GM23338 (cell line): ENCODE measurements around the gene DEPDC1. TPM values are rescaled to one million over a fixed set of nuclear protein-coding genes. Genes with fewer than 3 reads are reported as not detected.

ENCODE experiments used
- ATAC-seq: fragments of 200-7000 bp; cut with Tn5 transposase; 3 replicates; pipeline ENCODE4 v1.9.1; 2020
- DNase-seq: peaks from one replicate; pipeline ENCODE4 v3.0.0-alpha.2; 2015; ENCODE audit warnings: low spot score
- H2AFZ ChIP-seq: fragments of 200-600 bp; sonication (generic); 2 replicates; pipeline ENCODE4 v1.8.0; 2016; ENCODE audit warnings: antibody characterized with exemption, mild to moderate bottlenecking, moderate library complexity
- H3F3A ChIP-seq: fragments of 200-600 bp; sonication (generic); replicated peaks from 2 replicates; pipeline ENCODE4 v1.8.0; 2017; ENCODE audit warnings: antibody characterized with exemption, mixed run types, low read depth
- H3K27ac ChIP-seq: fragments of 200-600 bp; sonication (generic); 2 replicates; pipeline ENCODE4 v1.6.1; 2016; ENCODE audit warnings: low read depth
- H3K27me3 ChIP-seq: fragments of 200-600 bp; sonication (generic); 2 replicates; pipeline ENCODE4 v1.8.0; 2016; ENCODE audit warnings: mild to moderate bottlenecking, mixed run types, moderate library complexity; ENCODE audit not compliant: insufficient read depth
- H3K36me3 ChIP-seq: fragments of 200-600 bp; sonication (generic); 2 replicates; pipeline ENCODE4 v1.8.0; 2016; ENCODE audit warnings: mild to moderate bottlenecking; ENCODE audit not compliant: insufficient read depth
- H3K4me1 ChIP-seq: fragments of 200-600 bp; sonication (generic); 2 replicates; pipeline ENCODE4 v1.8.0; 2016; ENCODE audit warnings: mild to moderate bottlenecking, moderate library complexity; ENCODE audit not compliant: insufficient read depth
- H3K4me2 ChIP-seq: fragments of 200-600 bp; sonication (generic); 2 replicates; pipeline ENCODE4 v1.7.1; 2017; ENCODE audit warnings: mixed run types
- H3K4me3 ChIP-seq: fragments of 200-600 bp; sonication (generic); 2 replicates; pipeline ENCODE4 v1.6.1; 2016; ENCODE audit warnings: mixed run types
- H3K79me2 ChIP-seq: fragments of 200-600 bp; sonication (generic); replicated peaks from 2 replicates; pipeline ENCODE4 v1.8.0; 2017; ENCODE audit warnings: mild to moderate bottlenecking; ENCODE audit not compliant: insufficient read depth
- H3K9me2 ChIP-seq: fragments of 200-600 bp; sonication (generic); 2 replicates; pipeline ENCODE4 v1.8.0; 2017; ENCODE audit not compliant: insufficient read depth
- H4K20me1 ChIP-seq: fragments of 200-600 bp; sonication (generic); replicated peaks from 2 replicates; pipeline ENCODE4 v1.8.0; 2017; ENCODE audit warnings: mild to moderate bottlenecking; ENCODE audit not compliant: insufficient read depth
- H3K27ac Mint-ChIP-seq: 2 replicates; pipeline ENCODE4 v1.8.0; 2020; ENCODE audit warnings: inconsistent platforms, mild to moderate bottlenecking, moderate library complexity, mixed read lengths
- H3K27me3 Mint-ChIP-seq: 3 replicates; pipeline ENCODE4 v1.8.0; 2022; ENCODE audit warnings: low read depth, mild to moderate bottlenecking, moderate library complexity, mixed read lengths, inconsistent platforms; ENCODE audit not compliant: insufficient read depth, poor library complexity
- H3K36me3 Mint-ChIP-seq: 3 replicates; pipeline ENCODE4 v1.8.0; 2021; ENCODE audit warnings: low read depth, mild to moderate bottlenecking, inconsistent platforms, moderate library complexity, mixed read lengths
- H3K4me1 Mint-ChIP-seq: 3 replicates; pipeline ENCODE4 v1.8.0; 2020; ENCODE audit warnings: mild to moderate bottlenecking, inconsistent platforms, mixed read lengths
- H3K4me3 Mint-ChIP-seq: 3 replicates; pipeline ENCODE4 v1.8.0; 2021; ENCODE audit warnings: moderate library complexity, mild to moderate bottlenecking, inconsistent platforms, mixed read lengths
- H3K9me3 Mint-ChIP-seq: 3 replicates; pipeline ENCODE4 v1.8.0; 2020; ENCODE audit warnings: moderate library complexity, mild to moderate bottlenecking, inconsistent platforms, mixed read lengths
- ETS1 ChIP-seq: IDR thresholded peaks from 2 replicates; pipeline ENCODE4 v1.6.1; 2016; ENCODE audit warnings: antibody characterized with exemption
- EZH2 ChIP-seq: fragments of 200-600 bp; sonication (generic); IDR thresholded peaks from one replicate; pipeline ENCODE4 v1.8.0; 2017; ENCODE audit warnings: antibody characterized with exemption, mild to moderate bottlenecking, low read depth; ENCODE audit not compliant: unreplicated experiment
- EZH2phosphoT487 ChIP-seq: fragments of 200-600 bp; sonication (generic); IDR thresholded peaks from one replicate; pipeline ENCODE4 v1.8.1; 2018; ENCODE audit warnings: antibody characterized with exemption; ENCODE audit not compliant: unreplicated experiment
- JUNB ChIP-seq: IDR thresholded peaks from one replicate; pipeline ENCODE4 v1.6.1; 2016; ENCODE audit warnings: antibody characterized with exemption; ENCODE audit not compliant: unreplicated experiment
- NANOG ChIP-seq: IDR thresholded peaks from 2 replicates; pipeline ENCODE4 v1.6.1; 2016; ENCODE audit warnings: antibody characterized with exemption, borderline replicate concordance
- POLR2AphosphoS5 ChIP-seq: IDR thresholded peaks from 2 replicates; pipeline ENCODE4 v1.6.1; 2016; ENCODE audit warnings: antibody characterized with exemption, low read depth
- ZNF114 ChIP-seq: fragments of 250-450 bp; sonication (Bioruptor Pico); IDR thresholded peaks from 2 replicates; pipeline ENCODE4 v1.5.0; 2020; ENCODE audit warnings: mild to moderate bottlenecking, moderate library complexity
- ZNF462 ChIP-seq: fragments of 250-450 bp; sonication (Bioruptor Pico); IDR thresholded peaks from 2 replicates; pipeline ENCODE4 v1.5.0; 2020; ENCODE audit warnings: mild to moderate bottlenecking, moderate library complexity
- polyA plus RNA-seq: library from polyadenylated mRNA; unstranded; fragments of >200 nt; fragmentation: Nextera tagmentation; extraction: Ambion mirVana; gene quantifications from 2 replicates; pipeline ENCODE4 v1.2.1, GENCODE V29; 2016
- total RNA-seq: library from RNA; depleted of rRNA; stranded (reverse); fragments of >200 nt; shearing (Covaris generic); gene quantifications from 2 replicates; pipeline ENCODE4 v1.2.3, GENCODE V29; 2014
- TF ChIP-seq, protein P1 (sequence below): IDR thresholded peaks from one replicate; pipeline ENCODE4 v1.6.1; 2018; ENCODE audit warnings: antibody characterized with exemption; ENCODE audit not compliant: unreplicated experiment

The DEPDC1 gene
- total and polyA plus RNA-seq, 2 experiments from 2014 or later = 30.0 to 42.9 TPM

GRCh38 chr1:68484618-68485017, 12.3 kb downstream of the DEPDC1 start (continued):
- TF ChIP-seq ZNF462 (CRISPR knock-in tag) = no peak

DNA sequence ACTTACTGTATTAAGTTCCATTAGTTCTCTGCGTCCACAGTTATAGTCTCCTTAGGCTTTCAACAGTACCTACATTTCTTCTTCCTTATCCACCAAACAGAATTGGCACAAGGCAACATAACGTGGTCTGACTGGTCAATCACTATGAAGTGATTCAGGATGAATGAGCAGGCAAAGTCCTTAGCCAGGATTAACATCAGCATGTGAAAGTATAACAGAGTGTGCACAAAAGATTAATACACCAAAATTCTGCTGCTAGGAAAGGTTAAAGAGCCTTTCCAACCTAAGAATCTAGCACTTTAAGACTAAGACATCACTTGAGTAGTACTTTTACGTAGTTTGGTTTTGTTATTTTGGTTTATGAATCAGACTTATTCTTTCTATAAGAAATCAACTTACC, 15.8 kb downstream of the DEPDC1 start:
- peaks cover 5% of the 10 kb centered on the region; the same call in 1 of the 2 replicates for H3K4me1 ChIP-seq
- ATAC-seq = no peak
- H3K36me3 ChIP-seq = peaks cover 73% of the 10 kb centered on the region
- TF ChIP-seq EZH2phosphoT487 (no peak), EZH2 (no peak), NANOG (no peak), JUNB (no peak), ZNF114 (CRISPR knock-in tag) (no peak), POLR2AphosphoS5 (no peak), ETS1 (no peak)
- TF ChIP-seq, protein P1, sequence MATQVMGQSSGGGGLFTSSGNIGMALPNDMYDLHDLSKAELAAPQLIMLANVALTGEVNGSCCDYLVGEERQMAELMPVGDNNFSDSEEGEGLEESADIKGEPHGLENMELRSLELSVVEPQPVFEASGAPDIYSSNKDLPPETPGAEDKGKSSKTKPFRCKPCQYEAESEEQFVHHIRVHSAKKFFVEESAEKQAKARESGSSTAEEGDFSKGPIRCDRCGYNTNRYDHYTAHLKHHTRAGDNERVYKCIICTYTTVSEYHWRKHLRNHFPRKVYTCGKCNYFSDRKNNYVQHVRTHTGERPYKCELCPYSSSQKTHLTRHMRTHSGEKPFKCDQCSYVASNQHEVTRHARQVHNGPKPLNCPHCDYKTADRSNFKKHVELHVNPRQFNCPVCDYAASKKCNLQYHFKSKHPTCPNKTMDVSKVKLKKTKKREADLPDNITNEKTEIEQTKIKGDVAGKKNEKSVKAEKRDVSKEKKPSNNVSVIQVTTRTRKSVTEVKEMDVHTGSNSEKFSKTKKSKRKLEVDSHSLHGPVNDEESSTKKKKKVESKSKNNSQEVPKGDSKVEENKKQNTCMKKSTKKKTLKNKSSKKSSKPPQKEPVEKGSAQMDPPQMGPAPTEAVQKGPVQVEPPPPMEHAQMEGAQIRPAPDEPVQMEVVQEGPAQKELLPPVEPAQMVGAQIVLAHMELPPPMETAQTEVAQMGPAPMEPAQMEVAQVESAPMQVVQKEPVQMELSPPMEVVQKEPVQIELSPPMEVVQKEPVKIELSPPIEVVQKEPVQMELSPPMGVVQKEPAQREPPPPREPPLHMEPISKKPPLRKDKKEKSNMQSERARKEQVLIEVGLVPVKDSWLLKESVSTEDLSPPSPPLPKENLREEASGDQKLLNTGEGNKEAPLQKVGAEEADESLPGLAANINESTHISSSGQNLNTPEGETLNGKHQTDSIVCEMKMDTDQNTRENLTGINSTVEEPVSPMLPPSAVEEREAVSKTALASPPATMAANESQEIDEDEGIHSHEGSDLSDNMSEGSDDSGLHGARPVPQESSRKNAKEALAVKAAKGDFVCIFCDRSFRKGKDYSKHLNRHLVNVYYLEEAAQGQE = no peak

More for the DNA sequence above, 15.8 kb downstream of the DEPDC1 start:
- no peak overlapping the region for H3K4me3 Mint-ChIP-seq
- no peak overlapping the region for H3K4me2 ChIP-seq
- H3K27ac ChIP-seq = no peak overlapping the region; the same call in 1 of the 2 replicates
- no peaks in the 10 kb centered on the region for H3K9me3 Mint-ChIP-seq
- no peaks in the 10 kb centered on the region for H4K20me1 ChIP-seq
- H3K79me2 ChIP-seq = no peaks in the 10 kb centered on the region
- H3K4me3 ChIP-seq = no peak overlapping the region
- no peaks in the 10 kb centered on the region for H3K9me2 ChIP-seq
- peaks cover 68% of the 10 kb centered on the region for H3K36me3 Mint-ChIP-seq
- no peaks in the 10 kb centered on the region for H3K27me3 Mint-ChIP-seq
- H2AFZ ChIP-seq = no peak overlapping the region
- no peak overlapping the region for H3K27ac Mint-ChIP-seq
- H3F3A ChIP-seq = no peaks in the 10 kb centered on the region
- peaks cover 12% of the 10 kb centered on the region; the same call in 2 of the 3 replicates for H3K4me1 Mint-ChIP-seq
- DNase-seq = no peak
- no peaks in the 10 kb centered on the region for H3K27me3 ChIP-seq
